ENCODE data around the gene OR10V1.
A peak's percentile ranks its signal among the peaks of the same experiment; 100 is the strongest.

The OR10V1 gene

GRCh38 chr11:59668950-59669610, 44.6 kb downstream of the OR10V1 start, which contains the start of gene PATL1:
PATL1 (minus strand) TSS chr11:59669037; CDS start chr11:59668895, 142 bp downstream.
- Histone ChIP-seq H3K4me1 (ENCODE audit: control insufficient read depth, insufficient read depth, low read length) (peaks cover 12% of the 10 kb centered on the region), H3K9ac (ENCODE audit: low read length in 2 of 2) (peak within 1 kb of the TSS; percentile 90 to 91), H3K4me3 (ENCODE audit: low read length in 2 of 2) (peak within 1 kb of the TSS; percentile 89 to 91), H3K36me3 (ENCODE audit: control insufficient read depth in 2 of 2, insufficient read depth in 2 of 2, low read length in 2 of 2) (peaks cover 3 to 5% of the 10 kb centered on the region in 2 donors), H3K9me3 (ENCODE audit: control insufficient read depth in 2 of 2, low read length in 2 of 2) (no peaks in the 10 kb centered on the region), H3K27me3 (ENCODE audit: control insufficient read depth in 1 of 2, insufficient read depth in 2 of 2, low read length in 2 of 2) (no peaks in the 10 kb centered on the region), H3K27ac (ENCODE audit: low read length) (peak within 1 kb of the TSS; percentile 93)

GRCh38 chr11:59668188-59668949, 45.3 kb downstream of the OR10V1 start:
- Histone ChIP-seq H3K9me3 (ENCODE audit: control insufficient read depth in 2 of 2, low read length in 2 of 2) (no peaks in the 10 kb centered on the region), H3K4me3 (ENCODE audit: low read length in 2 of 2) (peak overlapping the region; percentile 89 to 91), H3K27ac (ENCODE audit: low read length) (peak overlapping the region; percentile 13), H3K9ac (ENCODE audit: low read length in 2 of 2) (peak overlapping the region; percentile 65 to 91), H3K27me3 (ENCODE audit: control insufficient read depth in 1 of 2, insufficient read depth in 2 of 2, low read length in 2 of 2) (no peaks in the 10 kb centered on the region), H3K4me1 (ENCODE audit: control insufficient read depth, insufficient read depth, low read length) (peaks cover 12% of the 10 kb centered on the region), H3K36me3 (ENCODE audit: control insufficient read depth in 2 of 2, insufficient read depth in 2 of 2, low read length in 2 of 2) (peaks cover 3 to 10% of the 10 kb centered on the region in 2 donors)

GRCh38 chr11:59667812-59668187, 45.8 kb downstream of the OR10V1 start:
- H3K9ac ChIP-seq (ENCODE audit: low read length in 2 of 2): peak overlapping the region; percentile 65 to 91

GRCh38 chr11:59666969-59667368, 46.7 kb downstream of the OR10V1 start:
- Histone ChIP-seq H3K4me1 (ENCODE audit: control insufficient read depth, insufficient read depth, low read length) (peaks cover 12% of the 10 kb centered on the region), H3K27me3 (ENCODE audit: control insufficient read depth in 1 of 2, insufficient read depth in 2 of 2, low read length in 2 of 2) (no peaks in the 10 kb centered on the region), H3K4me3 (ENCODE audit: low read length in 2 of 2) (no peak overlapping the region), H3K9me3 (ENCODE audit: control insufficient read depth in 2 of 2, low read length in 2 of 2) (no peaks in the 10 kb centered on the region), H3K9ac (ENCODE audit: low read length in 2 of 2) (no peak overlapping the region), H3K36me3 (ENCODE audit: control insufficient read depth in 2 of 2, insufficient read depth in 2 of 2, low read length in 2 of 2) (peaks cover 3 to 15% of the 10 kb centered on the region in 2 donors), H3K27ac (ENCODE audit: low read length) (no peak overlapping the region)

More at GRCh38 chr11:59667812-59668187, 45.8 kb downstream of the OR10V1 start:
- peaks cover 12% of the 10 kb centered on the region for H3K4me1 ChIP-seq (ENCODE audit: control insufficient read depth, insufficient read depth, low read length)
- H3K27me3 ChIP-seq (ENCODE audit: control insufficient read depth in 1 of 2, insufficient read depth in 2 of 2, low read length in 2 of 2): no peaks in the 10 kb centered on the region
- H3K27ac ChIP-seq (ENCODE audit: low read length): no peak overlapping the region
- H3K9me3 ChIP-seq (ENCODE audit: control insufficient read depth in 2 of 2, low read length in 2 of 2): no peaks in the 10 kb centered on the region
- H3K36me3 ChIP-seq (ENCODE audit: control insufficient read depth in 2 of 2, insufficient read depth in 2 of 2, low read length in 2 of 2): peaks cover 3 to 13% of the 10 kb centered on the region in 2 donors
- H3K4me3 ChIP-seq (ENCODE audit: low read length in 2 of 2): peak overlapping the region; percentile 89 to 91

Data from stomach smooth muscle (tissue), 2 donors.